ENCODE measurements around the gene SLC35C1.

Gene SLC35C1

DNA sequence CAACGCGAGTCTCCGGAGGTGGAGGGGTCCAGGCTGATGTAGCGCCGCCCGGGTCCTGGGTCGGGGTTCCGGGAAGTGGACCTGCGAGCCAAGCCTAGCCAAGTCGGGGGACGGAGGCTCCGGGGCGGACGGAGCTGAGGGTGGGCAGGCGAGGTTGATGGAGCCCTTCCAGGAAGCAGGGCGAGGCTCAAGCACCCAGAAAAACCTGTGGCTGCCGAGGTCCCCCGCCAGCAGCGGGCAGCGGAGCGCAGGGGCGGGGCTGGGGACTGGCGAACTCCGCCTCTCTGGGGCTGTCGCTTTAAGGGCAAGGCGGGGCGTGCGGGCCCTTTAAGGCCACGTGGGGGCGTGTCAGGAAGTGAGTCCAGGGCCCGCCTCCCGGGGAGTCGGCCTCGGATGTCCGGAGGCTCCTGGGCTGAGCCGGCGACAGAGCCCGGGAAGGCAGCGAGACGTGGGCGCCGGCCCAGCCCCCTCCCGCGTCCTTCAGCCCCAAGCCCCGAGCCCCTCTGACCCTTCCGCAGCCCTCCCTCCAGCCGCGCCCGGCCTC is at the start of gene SLC35C1:
Gene SLC35C1 (plus strand): TSS at position 389 of the 544 bp plus-strand sequence. CDS start 653 bp downstream, outside the sequence.
- DNase-seq: peak; percentile 78 to 86

DNA sequence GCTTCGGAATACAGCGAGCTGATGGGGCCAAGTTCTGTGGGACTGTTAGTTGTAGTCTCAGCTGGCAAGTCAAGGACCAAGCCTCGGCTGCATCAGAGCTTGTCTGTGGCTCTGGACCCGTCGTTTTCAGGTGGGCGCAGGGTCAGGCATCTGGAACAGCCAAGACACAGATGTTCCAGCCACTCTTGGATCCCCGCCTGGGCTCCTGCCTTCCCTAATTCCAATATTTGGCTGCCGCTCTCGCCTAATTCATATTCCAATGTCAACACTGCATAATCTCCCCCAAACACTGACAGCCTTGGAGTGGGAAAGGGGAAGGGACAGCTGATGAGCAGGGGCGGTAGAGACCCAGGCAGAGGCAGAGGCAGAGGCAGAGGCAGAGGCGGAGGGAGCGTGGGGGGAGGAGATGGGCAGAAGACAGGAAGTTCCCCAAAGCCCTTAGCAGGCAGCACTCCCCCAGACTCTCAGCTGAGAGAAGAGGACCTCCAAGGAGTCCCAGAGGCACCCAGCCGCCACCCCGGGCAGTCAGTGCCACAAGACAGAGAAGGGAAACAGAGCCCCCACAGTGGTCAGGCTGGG is 49.6 kb upstream of the SLC35C1 start:
- DNase-seq: no peak

DNA sequence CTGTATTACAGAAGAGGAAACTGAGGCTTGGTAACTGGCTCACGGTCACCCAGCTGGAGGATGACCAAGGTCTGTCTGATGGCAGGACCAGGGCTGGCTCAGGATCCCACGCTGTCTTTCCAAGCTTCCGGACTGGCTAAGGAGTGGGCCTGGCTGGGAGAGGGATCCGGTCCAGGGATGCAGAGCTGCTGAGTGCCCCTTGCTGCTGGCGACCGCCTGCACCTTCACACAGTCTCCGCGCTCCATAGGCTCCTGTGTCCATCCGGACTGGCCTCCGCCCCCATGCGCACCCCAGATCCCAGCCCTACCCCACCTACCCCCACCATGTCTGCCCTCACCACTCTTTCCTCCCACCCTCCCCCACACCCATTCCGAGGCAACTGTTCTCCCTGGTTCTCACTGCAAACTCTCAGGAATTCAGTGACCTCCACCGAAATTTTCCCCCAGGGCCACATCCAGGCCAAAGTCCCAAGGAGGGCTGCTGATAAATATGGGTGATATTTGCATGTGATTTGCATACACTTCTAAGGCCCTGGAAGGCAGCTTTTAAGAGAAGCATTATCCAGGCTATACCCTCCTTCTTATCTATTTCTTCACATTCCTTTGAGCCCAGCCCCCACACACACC is 48.5 kb upstream of the SLC35C1 start:
- DNase-seq: no peak

DNA sequence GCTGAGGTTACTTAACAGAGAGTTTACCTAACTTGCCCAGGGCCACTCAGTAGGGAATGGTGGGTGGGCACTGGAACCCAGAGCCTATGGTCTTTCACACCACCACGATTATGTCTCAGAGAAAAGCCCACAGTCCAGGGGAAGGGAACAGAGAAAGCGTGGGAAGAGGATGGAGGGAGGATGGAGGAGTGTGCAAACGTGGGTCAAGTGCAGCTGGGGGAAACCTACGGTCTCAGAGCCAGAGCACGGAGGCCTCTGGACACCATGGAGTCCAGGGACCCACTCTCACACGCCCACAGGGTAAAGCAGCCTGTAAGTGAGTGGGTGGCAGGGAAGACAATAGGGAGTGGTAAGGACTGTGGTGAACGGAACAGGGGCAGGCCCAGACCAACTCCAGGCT is 47.3 kb upstream of the SLC35C1 start:
- DNase-seq: no peak

DNA sequence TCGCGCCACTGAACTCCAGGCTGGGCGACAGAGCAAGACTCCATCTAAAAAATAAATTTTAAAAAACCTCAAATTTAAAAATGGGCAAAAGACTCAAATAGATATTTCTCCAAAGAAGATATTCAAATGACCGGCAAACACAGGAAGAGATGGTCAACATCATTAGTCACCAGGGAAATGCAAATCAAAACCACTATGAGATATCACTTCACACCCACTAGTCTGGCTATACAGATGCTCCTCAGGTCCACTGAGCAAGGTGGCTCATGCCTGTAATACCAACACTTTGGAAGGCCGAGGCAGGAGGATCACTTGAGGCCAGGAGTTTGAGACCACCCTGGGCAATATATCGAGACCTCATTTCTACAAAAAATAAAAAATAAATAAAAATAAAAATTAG is 43.3 kb upstream of the SLC35C1 start:
- no peak for DNase-seq

DNA sequence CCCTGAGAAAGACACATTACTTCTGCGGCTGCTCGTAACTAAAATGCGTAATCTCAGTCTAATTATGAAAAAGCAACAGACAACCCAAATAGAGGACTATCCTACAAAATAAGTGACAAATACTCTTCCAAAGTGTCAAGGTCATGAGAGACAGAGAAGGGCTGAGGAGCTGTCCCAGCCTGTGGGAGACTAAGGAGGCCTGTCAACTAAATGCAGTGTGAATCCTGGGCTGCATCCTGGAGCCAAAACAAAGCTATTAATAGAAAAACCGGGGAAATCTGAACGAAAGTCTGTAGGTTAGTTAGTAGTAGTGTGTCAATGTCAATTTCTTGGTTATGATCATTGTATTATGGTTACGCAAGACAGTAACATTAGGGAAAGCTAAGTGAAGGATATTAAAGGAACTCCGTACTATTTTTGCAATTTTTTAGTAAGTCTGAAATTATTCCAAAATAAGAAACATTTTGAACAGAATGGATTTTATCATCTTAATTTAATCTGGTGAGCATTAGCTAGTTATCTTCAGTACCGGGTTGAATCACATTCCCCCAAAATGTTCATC is 39.8 kb upstream of the SLC35C1 start:
- DNase-seq: no peak

DNA sequence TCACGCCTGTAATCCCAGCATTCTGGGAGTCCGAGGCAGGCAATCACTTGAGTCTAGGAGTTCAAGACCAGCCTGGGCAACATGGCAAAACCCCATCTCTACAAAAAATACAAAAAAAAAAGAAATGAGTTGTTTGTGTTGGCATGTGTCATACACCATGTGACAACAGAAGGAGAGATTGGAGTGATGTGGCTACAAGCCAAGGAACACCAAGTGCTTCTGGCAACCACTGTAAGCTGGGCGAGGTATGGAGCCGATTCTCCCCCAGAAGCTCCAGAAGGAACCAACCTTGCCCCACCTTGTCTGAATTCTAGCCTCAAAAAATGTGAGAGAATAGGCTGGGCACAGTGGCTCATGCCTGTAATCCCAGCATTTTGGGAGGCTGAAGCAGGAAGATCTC is 39.1 kb upstream of the SLC35C1 start:
- no peak for DNase-seq

DNA sequence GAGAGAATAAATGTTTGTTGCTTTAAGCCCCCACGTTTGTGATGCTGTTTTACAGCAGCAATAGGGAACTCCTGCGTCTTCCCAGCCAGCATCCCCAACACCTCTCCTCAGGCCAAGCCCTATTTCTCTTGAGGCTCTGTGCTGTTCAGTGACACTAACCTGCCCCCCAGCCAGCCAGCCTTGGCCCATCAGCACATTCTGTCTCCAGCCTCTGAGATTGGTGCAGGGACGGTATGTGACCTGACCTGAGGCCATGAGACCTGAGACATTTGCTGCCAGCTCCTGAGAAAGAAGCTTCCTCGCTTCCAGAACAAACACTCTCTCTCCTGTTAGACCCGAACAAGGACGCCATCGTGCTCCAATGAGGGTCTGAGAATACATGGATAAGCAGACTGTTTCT is 38.5 kb upstream of the SLC35C1 start:
- no peak for DNase-seq

DNA sequence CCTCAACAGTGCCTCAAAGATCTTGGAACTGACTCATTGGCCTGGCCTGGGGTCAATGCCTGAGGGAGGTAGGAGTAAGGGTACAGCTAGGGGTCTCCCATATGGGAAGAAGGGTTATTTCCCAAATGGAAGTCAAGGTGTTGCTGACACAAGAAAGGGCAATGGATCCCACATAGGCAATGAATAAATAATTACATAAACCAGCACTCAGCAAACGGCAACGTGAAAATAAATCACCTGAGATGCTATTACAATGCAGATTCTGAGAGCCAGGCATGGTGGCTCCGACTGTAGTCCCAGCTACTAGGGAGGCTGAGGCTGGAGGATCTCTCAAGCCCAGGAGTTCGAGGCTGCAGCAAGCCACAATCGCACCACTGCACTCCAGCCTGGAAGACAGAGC is 36.5 kb upstream of the SLC35C1 start:
- no peak for DNase-seq

DNA sequence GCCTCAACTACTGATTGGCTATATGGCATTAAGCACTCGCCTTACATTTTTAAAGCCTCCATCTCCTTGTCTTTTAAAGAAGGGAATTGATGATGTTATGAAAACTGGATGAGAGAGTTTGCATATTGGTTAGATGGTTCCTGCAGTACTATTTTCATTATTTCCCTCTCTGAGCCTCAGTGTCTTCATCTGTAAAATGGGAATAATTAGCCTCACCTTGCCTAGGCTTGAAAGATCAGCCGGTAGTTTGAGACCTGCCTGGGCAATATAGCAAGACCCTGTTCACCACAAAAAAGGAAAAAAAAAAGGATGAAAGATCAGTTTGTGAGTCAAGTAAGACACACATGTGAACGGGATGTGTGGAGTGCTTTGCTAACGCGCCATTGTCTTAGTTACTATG is 35.0 kb upstream of the SLC35C1 start:
- no peak for DNase-seq

DNA sequence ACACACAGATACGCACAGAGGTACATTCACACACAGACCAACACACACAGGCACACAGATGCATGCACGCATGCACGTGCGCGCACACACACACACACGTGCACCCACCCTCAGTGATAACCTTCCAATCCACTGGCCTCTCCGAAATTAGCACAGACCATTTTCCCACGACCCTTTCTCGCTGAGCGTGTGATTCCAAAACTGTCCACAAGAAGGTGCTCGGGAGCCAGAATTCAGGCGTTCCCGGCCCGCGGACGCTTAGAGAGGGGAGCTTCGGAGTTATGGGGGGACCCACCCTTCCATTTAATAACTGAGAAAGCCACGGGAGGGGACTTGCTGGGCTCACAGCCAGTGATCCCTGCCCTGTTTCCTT is 33.8 kb upstream of the SLC35C1 start:
- DNase-seq: peak; percentile 19 to 49

DNA sequence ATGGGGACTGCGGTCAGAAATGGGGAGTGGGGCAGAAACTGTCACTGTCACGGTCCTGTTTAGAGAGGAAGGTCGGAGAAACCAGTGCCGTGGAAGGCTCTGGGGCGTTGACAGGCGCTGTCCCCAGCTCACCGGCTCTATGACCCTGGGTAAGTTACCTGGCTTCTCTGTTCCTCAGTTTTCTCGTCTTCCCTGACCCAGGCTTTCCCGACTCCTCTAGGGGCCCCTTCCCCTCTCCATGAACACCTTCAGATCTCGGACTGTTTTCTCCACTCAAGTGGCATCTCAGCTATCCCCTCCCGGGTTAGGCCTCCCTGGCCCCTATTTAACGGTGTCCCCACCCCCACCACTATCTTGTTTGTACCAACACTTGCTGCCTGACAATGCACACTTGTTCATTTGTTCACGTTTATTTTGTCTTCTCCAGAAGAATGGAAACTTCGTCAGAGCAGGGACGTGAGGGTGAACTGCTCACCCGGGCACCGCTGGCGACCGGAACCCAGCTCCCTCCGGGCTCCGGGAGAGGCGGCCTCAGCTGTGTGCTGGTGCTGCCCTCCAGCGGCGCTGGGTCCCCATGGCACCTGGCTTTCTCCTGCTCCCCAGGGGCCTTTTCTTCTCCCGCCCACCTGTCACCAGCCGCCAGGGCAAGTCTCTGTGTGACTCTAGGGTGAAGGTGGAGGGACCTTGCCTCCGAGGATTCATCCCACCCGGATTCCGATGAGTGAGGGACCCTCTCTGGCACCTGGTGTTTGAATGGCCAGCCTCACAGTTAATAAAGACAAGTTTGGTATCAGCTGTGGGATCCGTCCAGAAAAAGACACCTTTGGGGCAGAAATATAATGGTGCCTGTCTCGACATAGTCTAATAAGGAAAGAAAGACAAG is 33.1 kb upstream of the SLC35C1 start:
- peak; percentile 25 to 68 for DNase-seq

DNA sequence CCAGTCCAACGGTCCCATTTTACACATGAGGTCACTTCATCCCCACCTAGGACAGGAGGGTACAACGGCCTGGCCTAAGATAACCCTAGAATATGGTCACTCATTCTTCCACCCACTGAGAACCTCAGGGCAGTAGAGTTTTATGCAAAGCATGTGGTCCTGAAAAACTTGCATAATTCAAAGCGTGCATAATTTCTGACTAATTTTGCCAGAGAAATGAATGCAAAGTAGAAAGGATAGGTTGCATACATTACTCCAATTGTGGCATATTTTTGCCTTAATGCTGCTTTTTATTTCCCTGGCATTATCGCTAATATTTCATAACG is 32.5 kb upstream of the SLC35C1 start:
- DNase-seq: no peak

DNA sequence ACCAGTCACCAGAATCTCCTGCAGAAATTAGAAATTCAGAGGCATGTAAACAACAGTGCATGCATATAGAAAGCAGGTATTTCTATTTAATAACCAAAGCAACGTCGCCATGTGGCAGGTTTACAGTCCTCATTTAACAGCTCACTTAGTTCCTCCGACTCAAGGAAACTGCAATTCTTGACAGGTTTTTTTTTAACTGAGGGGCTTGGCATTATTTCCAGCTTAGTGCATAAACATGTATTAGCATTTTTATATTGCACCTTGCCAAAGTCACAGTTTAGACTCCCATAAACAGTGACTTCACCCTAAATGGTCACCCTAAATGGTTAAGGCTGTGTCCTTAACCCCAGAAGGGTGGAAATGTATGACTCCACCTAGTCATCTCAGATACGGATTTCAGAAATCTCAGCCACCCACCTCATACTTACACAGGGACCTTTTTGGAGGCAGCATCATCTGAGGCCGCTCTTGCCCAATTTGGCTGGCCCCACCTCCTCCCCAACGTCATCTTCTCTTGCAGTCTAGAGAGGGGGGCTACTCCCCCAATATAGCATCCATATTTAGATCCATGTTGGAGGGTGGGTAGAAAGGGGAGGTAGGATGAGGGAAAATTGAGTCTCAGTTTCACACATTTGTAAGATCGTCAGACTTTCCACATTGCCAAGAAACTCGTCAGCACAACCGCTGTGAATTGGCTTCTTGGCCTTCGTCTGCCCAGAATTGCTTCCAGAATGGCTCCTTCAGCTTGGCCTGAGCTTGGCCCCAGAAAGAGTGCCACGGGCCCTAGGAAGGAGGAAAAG is 31.8 kb upstream of the SLC35C1 start:
- DNase-seq: no peak

DNA sequence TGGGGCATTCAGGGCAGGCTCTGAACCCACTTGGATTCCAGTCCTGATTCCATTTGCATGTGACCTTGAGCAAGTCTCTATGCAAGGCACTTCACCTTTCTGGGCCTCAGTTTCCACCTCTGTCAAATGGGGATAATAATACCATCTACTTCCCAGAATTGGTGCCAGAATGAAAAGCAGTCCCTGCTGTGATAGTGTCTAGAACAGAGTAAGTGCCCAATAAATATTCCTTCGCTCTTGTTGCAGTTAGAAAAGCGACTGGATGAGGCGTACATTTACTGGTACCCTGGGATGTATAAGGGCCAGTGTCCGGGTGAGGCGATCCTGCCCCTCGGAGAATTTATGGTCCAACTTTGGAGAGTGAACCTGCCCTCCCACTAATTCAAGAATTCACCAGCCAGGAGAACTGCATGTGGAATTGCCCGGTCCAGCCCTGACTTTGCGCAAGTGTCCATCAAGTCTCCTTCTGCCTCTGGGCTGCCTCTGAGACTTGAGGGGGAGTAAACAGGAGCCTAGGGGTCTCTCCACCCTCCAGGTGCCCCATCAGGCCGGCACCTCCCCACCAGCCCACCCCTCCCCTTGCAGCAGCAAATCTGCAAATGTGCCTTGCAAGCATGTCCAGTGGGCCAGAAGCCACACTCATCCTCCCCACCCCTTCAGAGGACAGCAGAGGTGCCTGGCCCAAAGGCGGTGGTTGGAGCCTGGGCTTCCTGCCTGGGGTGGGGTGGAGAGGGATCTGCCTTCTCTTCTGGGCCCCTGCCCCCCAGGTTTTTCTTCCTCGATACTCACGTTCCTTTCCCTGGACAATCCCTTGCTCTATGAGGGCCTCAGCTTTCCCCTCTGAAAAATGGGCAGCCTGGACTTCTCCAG is 30.9 kb upstream of the SLC35C1 start:
- DNase-seq: no peak

DNA sequence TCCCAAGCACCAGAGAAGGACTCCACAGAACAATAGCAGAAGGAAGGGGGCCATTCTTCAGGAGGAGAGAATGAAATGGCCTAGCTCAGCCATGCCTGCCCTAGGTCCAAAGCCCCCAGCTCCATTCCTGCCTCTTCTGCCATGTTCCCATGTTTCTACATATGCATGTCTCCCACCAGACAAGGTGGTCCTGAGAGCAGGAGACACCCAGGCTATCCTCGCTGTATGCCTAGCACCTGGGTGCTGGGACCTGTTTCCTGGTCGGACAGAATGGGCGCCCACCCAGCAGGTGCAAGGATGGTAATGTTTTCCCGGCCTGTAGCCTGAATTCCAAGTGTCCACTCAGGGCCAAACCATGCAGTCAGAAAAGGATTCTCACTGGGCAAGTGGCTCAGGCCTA is 30.2 kb upstream of the SLC35C1 start:
- DNase-seq: no peak

DNA sequence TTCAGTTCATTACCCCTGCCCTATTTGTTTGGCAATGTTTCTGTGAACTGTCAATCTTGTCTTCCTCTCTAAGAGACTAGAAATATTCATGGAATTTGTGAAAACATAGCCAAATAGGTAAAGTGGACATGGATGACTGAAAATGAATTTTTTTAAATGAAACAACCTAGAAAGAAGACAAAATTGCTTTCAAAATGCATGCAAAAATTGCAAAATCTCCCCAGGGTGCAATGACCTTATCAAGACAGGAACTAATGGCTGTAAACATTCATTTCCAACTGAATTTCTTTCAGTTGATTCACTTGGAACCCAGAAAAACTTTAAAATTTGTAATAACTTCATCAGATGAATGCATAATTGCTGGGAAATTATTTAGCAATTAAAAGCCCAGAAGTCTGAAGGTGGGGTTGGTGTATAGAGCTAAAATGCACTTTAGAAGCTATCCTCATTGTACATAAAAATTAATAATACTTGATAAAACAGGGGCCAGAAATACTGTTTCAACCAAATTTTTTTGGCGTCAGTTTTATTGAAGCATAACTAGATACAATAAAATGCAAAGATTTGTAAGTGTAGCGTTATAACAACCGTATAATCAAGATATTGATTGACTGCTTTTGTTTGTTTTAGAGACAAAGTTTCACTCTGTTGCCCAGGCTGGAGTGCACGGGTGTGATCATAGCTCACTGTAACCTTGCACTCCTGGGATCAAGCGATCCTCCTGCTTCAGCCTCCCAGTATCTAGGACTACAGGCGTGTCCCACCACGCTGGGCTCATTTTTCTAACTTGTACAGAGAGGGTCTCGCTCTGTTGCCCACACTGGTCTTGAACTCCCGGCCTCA is 27.6 kb upstream of the SLC35C1 start:
- no peak for DNase-seq

DNA sequence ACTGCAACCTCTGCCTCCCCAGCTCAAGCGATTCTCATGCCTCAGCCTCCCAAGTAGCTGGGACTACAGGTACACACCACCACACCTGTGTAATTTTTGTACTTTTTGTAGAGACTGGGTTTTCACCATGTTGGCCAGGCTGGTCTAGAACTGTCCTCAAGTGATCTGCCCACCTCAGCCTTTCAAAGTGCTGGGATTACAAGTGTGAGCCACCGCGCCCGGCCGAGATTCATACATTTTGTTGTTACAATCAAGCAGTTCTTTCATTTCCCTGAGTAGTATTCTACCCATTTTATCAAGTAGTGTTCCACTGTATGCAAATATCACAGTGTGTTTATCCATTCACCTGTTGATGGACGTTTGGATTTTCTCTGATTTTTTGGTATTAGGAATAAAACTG is 26.6 kb upstream of the SLC35C1 start:
- DNase-seq: no peak

DNA sequence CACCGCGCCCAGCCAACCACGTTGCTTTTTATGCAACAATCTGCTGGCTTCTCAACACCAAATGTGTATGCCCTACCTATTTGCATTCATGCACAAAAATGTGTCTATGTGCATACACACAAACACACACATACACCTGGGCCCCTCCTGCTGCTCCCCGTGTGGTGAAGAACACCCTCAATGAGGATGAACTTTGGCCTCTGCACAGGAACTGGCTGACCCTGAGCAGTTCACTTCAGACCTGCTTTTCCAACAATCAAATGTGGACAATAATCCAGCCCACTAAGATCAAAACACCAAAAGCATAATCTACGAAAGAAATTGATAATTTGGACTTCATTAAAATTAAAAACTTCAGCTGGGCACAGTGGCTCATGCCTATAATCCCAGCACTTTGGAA is 25.3 kb upstream of the SLC35C1 start:
- DNase-seq: no peak

DNA sequence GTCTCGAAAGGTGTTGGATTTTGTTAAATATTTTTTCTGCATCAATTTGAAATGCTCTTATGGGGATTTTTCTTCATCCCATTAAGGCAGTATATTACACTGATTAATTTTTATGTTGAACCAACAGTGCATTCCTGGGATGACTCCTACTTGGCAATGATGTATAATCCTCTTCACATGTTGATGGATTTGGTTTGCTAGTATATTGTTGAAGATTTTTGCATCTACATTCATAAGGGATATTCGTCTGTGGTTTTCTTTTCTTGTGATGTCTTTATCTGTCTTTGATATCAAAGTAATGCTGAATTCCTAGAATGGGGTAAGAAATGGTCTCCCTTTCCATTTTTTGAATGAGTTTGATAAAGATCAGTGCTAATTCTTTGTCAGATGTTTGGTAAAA is 18.7 kb upstream of the SLC35C1 start:
- DNase-seq: no peak

DNA sequence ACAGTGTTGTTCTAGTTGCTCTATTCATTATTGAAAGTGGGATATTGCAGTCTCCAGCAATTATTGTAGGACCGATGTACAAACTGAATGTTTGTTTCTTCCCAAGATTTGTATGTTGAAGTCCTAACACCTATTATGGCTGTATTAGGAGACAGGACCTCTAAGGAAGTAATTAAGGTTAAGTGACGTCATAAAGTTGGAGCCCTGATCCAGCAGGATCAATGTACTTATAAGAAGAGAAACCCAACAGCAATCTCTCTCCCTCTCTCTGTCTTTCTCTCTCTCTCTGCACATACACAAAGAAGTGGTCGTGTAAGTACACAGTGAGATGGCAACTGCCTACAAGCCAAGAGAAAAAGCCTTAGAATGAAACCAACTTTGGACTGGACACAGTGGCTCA is 16.1 kb upstream of the SLC35C1 start:
- no peak for DNase-seq

Measured in SW 1271 (cell line).